ENCODE measurements around the gene CXCL12. TPM values are rescaled to one million over a fixed set of nuclear protein-coding genes. Genes with fewer than 3 reads are reported as not detected.
A peak's percentile ranks its signal among the peaks of the same experiment; 100 is the strongest.

CXCL12 gene
- total and polyA plus RNA-seq, 4 donors, result 23.8 to 66.3 (median 41.8) TPM

DNA sequence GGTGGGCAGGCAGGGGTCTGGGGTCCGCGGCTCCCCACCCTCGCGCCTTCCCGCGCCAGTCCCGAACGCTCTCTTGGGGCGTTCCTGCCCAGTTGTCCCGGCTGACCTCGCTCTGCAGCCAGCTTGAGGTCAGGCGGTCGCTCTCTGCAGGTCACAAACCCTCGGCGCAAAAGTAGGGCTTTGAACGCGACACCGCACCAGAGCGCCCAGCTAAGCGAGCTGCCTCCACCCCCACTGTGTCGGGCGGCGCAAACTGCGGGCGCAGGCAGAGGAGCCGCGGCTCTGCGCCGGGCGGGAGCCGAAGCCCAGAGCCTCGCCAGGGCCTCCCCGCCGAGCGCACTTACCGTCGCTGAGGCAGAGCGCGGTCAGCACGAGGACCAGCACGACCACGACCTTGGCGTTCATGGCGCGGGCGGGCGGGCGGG, 284 bp downstream of the CXCL12 start (continued):
- TF ChIP-seq ATF3 (IDR thresholded peaks at IDR 0.05) (no peak), HNF4A (conservative IDR thresholded peaks at IDR 0.05) (no peak), HNF4G (IDR thresholded peaks at IDR 0.05) (no peak)

DNA sequence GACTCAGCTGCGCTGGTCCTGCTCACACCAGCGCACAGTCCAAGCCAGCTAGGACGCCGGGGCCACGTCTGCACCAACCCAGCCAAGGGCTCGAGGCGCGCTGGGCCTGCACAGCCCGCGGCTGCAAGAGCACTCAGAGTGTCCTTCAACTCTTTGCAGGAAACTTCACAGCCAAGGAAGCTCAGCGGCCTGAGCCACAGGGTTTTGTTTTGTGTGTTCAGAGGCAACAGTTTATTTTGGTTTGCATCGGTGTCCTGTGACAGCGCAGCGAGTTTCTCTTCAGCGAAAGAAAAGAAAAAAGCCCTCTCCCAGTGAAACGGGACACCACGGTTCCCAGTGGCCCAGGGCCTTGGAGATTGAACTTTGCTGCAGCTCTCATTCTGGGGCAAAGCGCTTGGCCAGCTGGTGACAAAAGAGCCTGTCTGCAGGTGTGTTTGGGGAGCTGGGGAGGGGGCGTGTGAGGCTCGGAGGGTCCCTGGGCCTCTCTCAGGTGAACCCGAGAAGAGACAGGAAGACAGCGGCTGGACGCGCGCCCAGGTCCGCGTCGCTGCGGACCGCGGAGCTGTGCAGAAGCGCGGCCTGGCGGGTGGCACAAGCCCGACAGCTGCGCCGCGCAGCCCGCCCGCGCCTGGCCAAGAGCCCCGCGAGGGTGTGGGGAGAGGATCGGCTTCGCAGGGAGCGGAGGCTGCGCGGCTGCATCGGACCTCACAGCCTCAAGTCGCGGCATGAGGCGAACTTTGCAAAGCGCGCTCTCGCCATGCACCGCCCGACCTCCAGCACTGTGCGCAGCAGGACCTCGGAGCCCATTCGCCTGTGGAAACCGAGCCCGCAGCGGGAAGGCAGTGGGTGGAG, 922 bp downstream of the CXCL12 start:
- peak overlapping the region; percentile 25 to 61 (median 47) for H3K4me3 ChIP-seq (ENCODE audit: low read depth in 1 of 3, low read length in 3 of 3)
- no peaks in the 10 kb centered on the region for H3K27me3 ChIP-seq (ENCODE audit: control insufficient read depth in 4 of 4, insufficient read depth in 4 of 4, low read length in 3 of 4)
- no peak overlapping the region for H3K9ac ChIP-seq (ENCODE audit: low read depth in 1 of 2, low read length in 2 of 2)
- H3K36me3 ChIP-seq (ENCODE audit: control insufficient read depth in 4 of 4, insufficient read depth in 3 of 4, low read depth in 1 of 4, low read length in 3 of 4), result no peaks in the 10 kb centered on the region
- TF ChIP-seq JUND (IDR thresholded peaks at IDR 0.05) (no peak), CTCF (IDR thresholded peaks at IDR 0.05; ENCODE audit: low read depth, low read length, missing input control) (no peak), EGR1 (IDR thresholded peaks at IDR 0.05; ENCODE audit: low read depth in 2 of 2) (no peak), FOXA1 (IDR thresholded peaks at IDR 0.05) (no peak), YY1 (IDR thresholded peaks at IDR 0.05) (no peak), GABPA (IDR thresholded peaks at IDR 0.05 in 1 of 2, conservative IDR thresholded peaks at IDR 0.05 in 1 of 2) (no peak), TAF1 (conservative IDR thresholded peaks at IDR 0.05) (no peak), REST (IDR thresholded peaks at IDR 0.05) (no peak), FOXA2 (IDR thresholded peaks at IDR 0.05) (no peak), HNF4G (IDR thresholded peaks at IDR 0.05) (no peak), HNF4A (conservative IDR thresholded peaks at IDR 0.05) (no peak), SP1 (IDR thresholded peaks at IDR 0.05) (no peak), NR2F2 (IDR thresholded peaks at IDR 0.05) (no peak), RXRA (IDR thresholded peaks at IDR 0.05) (no peak), RAD21 (IDR thresholded peaks at IDR 0.05) (no peak)
- TF ChIP-seq, protein P1, sequence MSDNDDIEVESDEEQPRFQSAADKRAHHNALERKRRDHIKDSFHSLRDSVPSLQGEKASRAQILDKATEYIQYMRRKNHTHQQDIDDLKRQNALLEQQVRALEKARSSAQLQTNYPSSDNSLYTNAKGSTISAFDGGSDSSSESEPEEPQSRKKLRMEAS (IDR thresholded peaks at IDR 0.05), result no peak
- TF ChIP-seq, protein P2, sequence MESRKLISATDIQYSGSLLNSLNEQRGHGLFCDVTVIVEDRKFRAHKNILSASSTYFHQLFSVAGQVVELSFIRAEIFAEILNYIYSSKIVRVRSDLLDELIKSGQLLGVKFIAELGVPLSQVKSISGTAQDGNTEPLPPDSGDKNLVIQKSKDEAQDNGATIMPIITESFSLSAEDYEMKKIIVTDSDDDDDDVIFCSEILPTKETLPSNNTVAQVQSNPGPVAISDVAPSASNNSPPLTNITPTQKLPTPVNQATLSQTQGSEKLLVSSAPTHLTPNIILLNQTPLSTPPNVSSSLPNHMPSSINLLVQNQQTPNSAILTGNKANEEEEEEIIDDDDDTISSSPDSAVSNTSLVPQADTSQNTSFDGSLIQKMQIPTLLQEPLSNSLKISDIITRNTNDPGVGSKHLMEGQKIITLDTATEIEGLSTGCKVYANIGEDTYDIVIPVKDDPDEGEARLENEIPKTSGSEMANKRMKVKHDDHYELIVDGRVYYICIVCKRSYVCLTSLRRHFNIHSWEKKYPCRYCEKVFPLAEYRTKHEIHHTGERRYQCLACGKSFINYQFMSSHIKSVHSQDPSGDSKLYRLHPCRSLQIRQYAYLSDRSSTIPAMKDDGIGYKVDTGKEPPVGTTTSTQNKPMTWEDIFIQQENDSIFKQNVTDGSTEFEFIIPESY (IDR thresholded peaks at IDR 0.05), result no peak
- H3K27ac ChIP-seq (ENCODE audit: low read depth in 1 of 2, low read length in 2 of 2), result peak overlapping the region; percentile 6 to 52
- 4% methylated on average over 63 of the region's 63 CpGs for WGBS
- H3K9me3 ChIP-seq (ENCODE audit: control insufficient read depth in 4 of 4, low read length in 3 of 4), result no peaks in the 10 kb centered on the region
- no peak for DNase-seq (ENCODE audit: low spot score)
- H3K4me1 ChIP-seq (ENCODE audit: control insufficient read depth in 4 of 4, insufficient read depth in 4 of 4, low read length in 3 of 4), result peaks cover 3 to 28% (median 14%) of the 10 kb centered on the region in 4 donors
